Measurements from ENCODE around the gene SLC12A3. TPM values are rescaled to one million over a fixed set of nuclear protein-coding genes. Genes with fewer than 3 reads are reported as not detected.

SLC12A3 gene
- total RNA-seq, 2 experiments from 2014 or later = not detected

- DNase-seq = no peak
- no peaks in the 10 kb centered on the region for H3K9me3 Mint-ChIP-seq
- no peaks in the 10 kb centered on the region for H3K27me3 Mint-ChIP-seq
- peaks cover 84% of the 10 kb centered on the region for H3K36me3 Mint-ChIP-seq
- intact Hi-C loops (cut with micrococcal nuclease) = no loop called here
- H3K4me3 Mint-ChIP-seq = no peak overlapping the region
- H3K4me1 Mint-ChIP-seq (ENCODE audit: low read depth) = peaks cover 85% of the 10 kb centered on the region
- ChIA-PET CTCF (interaction anchor here (1.3 to 2.2 kb wide), 2 partner anchors 10 to 23 kb away, joined by 5 to 10 read pairs; no protein-coding TSS in a partner anchor), POLR2A (interaction anchor here (1.9 kb wide), 1 partner anchor 9 kb away, joined by 19 read pairs; the partner anchor contains the start of gene HERPUD1)
- H3K27ac Mint-ChIP-seq = peak overlapping the region; percentile 58
Measured at GRCh38 chr16:56941092-56941491, 76.1 kb downstream of the SLC12A3 start.

GRCh38 chr16:56941856-56942331 lies 76.9 kb downstream of the SLC12A3 start:
- POLR2A ChIA-PET = interaction anchor here (0.9 to 1.9 kb wide), 2 partner anchors 10 to 57 kb away, joined by 3 to 19 read pairs; partner anchors contain the start of gene HERPUD1
- CTCF ChIA-PET = interaction anchor here (1.3 to 2.2 kb wide), 2 partner anchors 9 to 22 kb away, joined by 5 to 10 read pairs; no protein-coding TSS in a partner anchor
- intact Hi-C loops (cut with micrococcal nuclease) = no loop called here
- Mint-ChIP-seq H3K36me3 (peaks cover 80% of the 10 kb centered on the region), H3K4me3 (no peak overlapping the region), H3K9me3 (no peaks in the 10 kb centered on the region), H3K27ac (peak overlapping the region; percentile 62), H3K4me1 (ENCODE audit: low read depth) (peaks cover 82% of the 10 kb centered on the region), H3K27me3 (no peaks in the 10 kb centered on the region)
- no peak for DNase-seq

GRCh38 chr16:56943761-56944375 lies 78.9 kb downstream of the SLC12A3 start:
- DNase-seq = no peak
- intact Hi-C loops (cut with micrococcal nuclease) = loop anchor here (1.0 to 2.0 kb wide), 4 partner anchors 13 to 97 kb away; no protein-coding TSS in a partner anchor
- POLR2A ChIA-PET = interaction anchor here (1.4 to 3.5 kb wide), 3 partner anchors 11 to 45 kb away, joined by 7 to 49 read pairs (median 7); partner anchors contain the start of genes HERPUD1 and NLRC5

GRCh38 chr16:56944954-56945839 lies 80.2 kb downstream of the SLC12A3 start:
- peak; percentile 60 for DNase-seq
- ChIA-PET CTCF (interaction anchor here (1.0 to 2.7 kb wide), 6 partner anchors 12 to 82 kb away, joined by 3 to 19 read pairs (median 6); no protein-coding TSS in a partner anchor), POLR2A (interaction anchor here (1.2 to 3.5 kb wide), 5 partner anchors 9 to 97 kb away, joined by 3 to 49 read pairs (median 7); partner anchors contain the start of genes HERPUD1 and NLRC5)
- intact Hi-C loops (cut with micrococcal nuclease) = loop anchor here (1.0 to 2.0 kb wide), 5 partner anchors 9 to 96 kb away; no protein-coding TSS in a partner anchor
- Mint-ChIP-seq H3K36me3 (peaks cover 52% of the 10 kb centered on the region), H3K9me3 (no peaks in the 10 kb centered on the region), H3K4me3 (no peak overlapping the region), H3K27me3 (no peaks in the 10 kb centered on the region), H3K4me1 (ENCODE audit: low read depth) (peaks cover 55% of the 10 kb centered on the region), H3K27ac (peak overlapping the region; percentile 94)

More at GRCh38 chr16:56943761-56944375, 78.9 kb downstream of the SLC12A3 start:
- H3K36me3 Mint-ChIP-seq = peaks cover 65% of the 10 kb centered on the region
- no peak overlapping the region for H3K4me3 Mint-ChIP-seq
- H3K27me3 Mint-ChIP-seq = no peaks in the 10 kb centered on the region
- H3K27ac Mint-ChIP-seq = peak overlapping the region; percentile 94
- CTCF ChIA-PET = interaction anchor here (0.7 to 2.7 kb wide), 4 partner anchors 8 to 80 kb away, joined by 3 to 19 read pairs (median 4); no protein-coding TSS in a partner anchor
- H3K9me3 Mint-ChIP-seq = no peaks in the 10 kb centered on the region
- H3K4me1 Mint-ChIP-seq (ENCODE audit: low read depth) = peaks cover 65% of the 10 kb centered on the region

GRCh38 chr16:56945847-56946527 lies 81.0 kb downstream of the SLC12A3 start:
- intact Hi-C loops (cut with micrococcal nuclease) = loop anchor here (1.0 to 2.0 kb wide), 4 partner anchors 10 to 95 kb away; no protein-coding TSS in a partner anchor
- ChIA-PET POLR2A (interaction anchor here (1.4 to 3.5 kb wide), 3 partner anchors 10 to 96 kb away, joined by 7 to 49 read pairs (median 8); partner anchors contain the start of gene HERPUD1), CTCF (interaction anchor here (0.6 to 2.7 kb wide), 6 partner anchors 17 to 490 kb away, joined by 3 to 19 read pairs (median 6); no protein-coding TSS in a partner anchor)
- peaks cover 55% of the 10 kb centered on the region for H3K4me1 Mint-ChIP-seq (ENCODE audit: low read depth)
- peaks cover 45% of the 10 kb centered on the region for H3K36me3 Mint-ChIP-seq
- no peak overlapping the region for H3K27ac Mint-ChIP-seq
- DNase-seq = no peak
- H3K4me3 Mint-ChIP-seq = no peak overlapping the region
- no peaks in the 10 kb centered on the region for H3K9me3 Mint-ChIP-seq
- no peaks in the 10 kb centered on the region for H3K27me3 Mint-ChIP-seq

GRCh38 chr16:56946767-56947603 lies 82.0 kb downstream of the SLC12A3 start:
- ChIA-PET CTCF (interaction anchor here (0.6 to 2.1 kb wide), 4 partner anchors 17 to 489 kb away, joined by 3 to 7 read pairs (median 4); no protein-coding TSS in a partner anchor), POLR2A (interaction anchor here (0.7 to 2.5 kb wide), 5 partner anchors 11 to 84 kb away, joined by 3 to 8 read pairs (median 4); no protein-coding TSS in a partner anchor)
- H3K4me1 Mint-ChIP-seq (ENCODE audit: low read depth) = peaks cover 54% of the 10 kb centered on the region
- peak overlapping the region; percentile 62 for H3K27ac Mint-ChIP-seq
- peaks cover 38% of the 10 kb centered on the region for H3K36me3 Mint-ChIP-seq
- no peaks in the 10 kb centered on the region for H3K27me3 Mint-ChIP-seq
- H3K9me3 Mint-ChIP-seq = no peaks in the 10 kb centered on the region
- no peak overlapping the region for H3K4me3 Mint-ChIP-seq
- intact Hi-C loops (cut with micrococcal nuclease) = no loop called here
- peak; percentile 23 for DNase-seq

- peaks cover 48% of the 10 kb centered on the region for H3K4me1 Mint-ChIP-seq (ENCODE audit: low read depth)
- CTCF ChIA-PET = interaction anchor here (0.6 to 2.1 kb wide), 4 partner anchors 16 to 81 kb away, joined by 4 to 7 read pairs (median 4); no protein-coding TSS in a partner anchor
Measured at GRCh38 chr16:56947604-56947995, 82.6 kb downstream of the SLC12A3 start.

GRCh38 chr16:56948234-56948633 lies 83.2 kb downstream of the SLC12A3 start:
- Mint-ChIP-seq H3K9me3 (no peaks in the 10 kb centered on the region), H3K27ac (no peak overlapping the region), H3K27me3 (no peaks in the 10 kb centered on the region), H3K4me1 (ENCODE audit: low read depth) (peaks cover 42% of the 10 kb centered on the region), H3K36me3 (peaks cover 25% of the 10 kb centered on the region), H3K4me3 (no peak overlapping the region)
- ChIA-PET CTCF (interaction anchor here (1.2 to 2.1 kb wide), 2 partner anchors 16 to 80 kb away, joined by 5 to 7 read pairs; no protein-coding TSS in a partner anchor), POLR2A (interaction anchor here (0.9 to 1.0 kb wide), 2 partner anchors 37 to 85 kb away, joined by 3 to 4 read pairs; no protein-coding TSS in a partner anchor)
- intact Hi-C loops (cut with micrococcal nuclease) = no loop called here
- DNase-seq = no peak

More at GRCh38 chr16:56947604-56947995, 82.6 kb downstream of the SLC12A3 start:
- POLR2A ChIA-PET = interaction anchor here (0.7 to 1.0 kb wide), 4 partner anchors 13 to 84 kb away, joined by 3 to 7 read pairs (median 4); no protein-coding TSS in a partner anchor
- Mint-ChIP-seq H3K36me3 (peaks cover 32% of the 10 kb centered on the region), H3K4me3 (no peak overlapping the region), H3K27ac (no peak overlapping the region), H3K9me3 (no peaks in the 10 kb centered on the region), H3K27me3 (no peaks in the 10 kb centered on the region)
- DNase-seq = no peak
- intact Hi-C loops (cut with micrococcal nuclease) = no loop called here

GRCh38 chr16:56950051-56950450 lies 85.0 kb downstream of the SLC12A3 start:
- ChIA-PET CTCF (interaction anchor here (1.0 to 7.8 kb wide), 9 partner anchors 9 to 157 kb away, joined by 3 to 81 read pairs (median 7); partner anchors contain the start of genes CETP and SLC12A3), POLR2A (no interaction called here)
- no peak overlapping the region for H3K27ac Mint-ChIP-seq
- intact Hi-C loops (cut with micrococcal nuclease) = loop anchor here (5.0 kb wide), 1 partner anchor 158 kb away; no protein-coding TSS in a partner anchor
- no peaks in the 10 kb centered on the region for H3K9me3 Mint-ChIP-seq
- H3K4me1 Mint-ChIP-seq (ENCODE audit: low read depth) = peaks cover 24% of the 10 kb centered on the region
- no peak overlapping the region for H3K4me3 Mint-ChIP-seq
- no peaks in the 10 kb centered on the region for H3K27me3 Mint-ChIP-seq
- peaks cover 11% of the 10 kb centered on the region for H3K36me3 Mint-ChIP-seq
- no peak for DNase-seq

- intact Hi-C loops (cut with micrococcal nuclease) = loop anchor here (5.0 kb wide), 1 partner anchor 158 kb away; no protein-coding TSS in a partner anchor
- ChIA-PET CTCF (interaction anchor here (0.6 to 7.8 kb wide), 14 partner anchors 9 to 167 kb away, joined by 3 to 81 read pairs (median 5); partner anchors contain the start of genes CETP and SLC12A3), POLR2A (interaction anchor here (0.6 kb wide), 1 partner anchor 13 kb away, joined by 4 read pairs; no protein-coding TSS in a partner anchor)
- Mint-ChIP-seq H3K9me3 (no peaks in the 10 kb centered on the region), H3K36me3 (peaks cover 8% of the 10 kb centered on the region), H3K27ac (no peak overlapping the region), H3K4me1 (ENCODE audit: low read depth) (peaks cover 20% of the 10 kb centered on the region), H3K27me3 (no peaks in the 10 kb centered on the region), H3K4me3 (no peak overlapping the region)
- no peak for DNase-seq
Measured at GRCh38 chr16:56950455-56950854, 85.4 kb downstream of the SLC12A3 start.
